GM13976 (cell line): ENCODE results near the gene ZNF541.

Experiments
- DNase-seq: peaks from one replicate; pipeline ENCODE4 v3.0.0; 2012; ENCODE audit warnings: low spot score
- CTCF ChIP-seq: IDR thresholded peaks from 2 replicates; pipeline ENCODE4 v1.5.1; 2012; ENCODE audit warnings: borderline replicate concordance, mild to moderate bottlenecking; ENCODE audit not compliant: insufficient read depth; ENCODE audit errors: extremely low read depth, missing control alignments, control extremely low read depth
- in situ Hi-C: fragments of 300-500 bp; cut with MboI; formaldehyde crosslinking; loops from one replicate; pipeline ENCODE4 v1.12.0; 2022; ENCODE audit warnings: low sequenced_read_pairs, mixed read lengths, inconsistent platforms; ENCODE audit not compliant: unreplicated experiment

ZNF541 gene

GRCh38 chr19:47614021-47614295 lies 41.0 kb upstream of the ZNF541 start:
- TF ChIP-seq CTCF: no peak
- in situ Hi-C loops: no loop called here
- DNase-seq: no peak

GRCh38 chr19:47613165-47614020 lies 40.4 kb upstream of the ZNF541 start:
- in situ Hi-C loops: no loop called here
- DNase-seq: no peak
- no peak for TF ChIP-seq CTCF

- in situ Hi-C loops: no loop called here
- no peak for TF ChIP-seq CTCF
- DNase-seq: no peak
Observed at GRCh38 chr19:47610902-47611301, 38.0 kb upstream of the ZNF541 start.

GRCh38 chr19:47609906-47610894 lies 37.3 kb upstream of the ZNF541 start:
- peak; percentile 55 for DNase-seq
- TF ChIP-seq CTCF: no peak
- in situ Hi-C loops: no loop called here

- no peak for TF ChIP-seq CTCF
- in situ Hi-C loops: no loop called here
- DNase-seq: peak; percentile 89
Observed at GRCh38 chr19:47608969-47609905, 36.3 kb upstream of the ZNF541 start, which contains the start of gene BICRA. BICRA (plus strand) TSS chr19:47609134; CDS start chr19:47673575, 64,441 bp downstream.
